Fibroblast of lung (primary cell): ENCODE measurements around the gene KIAA0586. TPM values are rescaled to one million over a fixed set of nuclear protein-coding genes. Genes with fewer than 3 reads are reported as not detected.
"Not testable (repeated sequence)": the region's sequence is repeated elsewhere in the genome, so short reads cannot be mapped to it uniquely, and the experiment has no call there.

ENCODE experiments used
- DNase-seq, 2 donors: peaks; one replicate each; pipeline versions ENCODE4 v3.0.0 to v3.0.0-alpha.2; 2010; ENCODE audit warnings: low read depth in 2 of 2
- H2AFZ ChIP-seq: 2 replicates; pipeline ENCODE4 v1.5.1; 2012; ENCODE audit warnings: low read length, control low read depth, inconsistent platforms
- H3K27ac ChIP-seq: 2 replicates; pipeline ENCODE4 v1.5.1; 2011; ENCODE audit warnings: low read length, control low read depth; ENCODE audit not compliant: insufficient read depth
- H3K27me3 ChIP-seq: 2 replicates; pipeline ENCODE4 v1.5.1; 2011; ENCODE audit warnings: mild to moderate bottlenecking, low read length; ENCODE audit not compliant: control insufficient read depth, insufficient read depth
- H3K36me3 ChIP-seq: 2 replicates; pipeline ENCODE4 v1.5.1; 2011; ENCODE audit warnings: low read length; ENCODE audit not compliant: control insufficient read depth, insufficient read depth
- H3K4me1 ChIP-seq: 2 replicates; pipeline ENCODE4 v1.5.1; 2011; ENCODE audit warnings: low read length; ENCODE audit not compliant: control insufficient read depth, insufficient read depth; ENCODE audit errors: extremely low read depth
- H3K4me2 ChIP-seq: 2 replicates; pipeline ENCODE4 v1.5.1; 2011; ENCODE audit warnings: low read length, control low read depth; ENCODE audit not compliant: insufficient read depth; ENCODE audit errors: extremely low read depth
- H3K4me3 ChIP-seq, 4 experiments: fragments of 200-600 bp in 1 of 4; sonication (generic) in 1 of 4; replicated peaks in 1 of 4; 2 replicates each; pipeline ENCODE4 v1.5.1; 2011 to 2016; ENCODE audit warnings: low read length in 4 of 4, low read depth in 3 of 4, mild to moderate bottlenecking in 3 of 4, control low read depth in 2 of 4, inconsistent platforms in 1 of 4, mixed read lengths in 1 of 4; ENCODE audit not compliant: insufficient read depth in 1 of 4; ENCODE audit errors: control extremely low read depth in 1 of 4
- H3K79me2 ChIP-seq: 2 replicates; pipeline ENCODE4 v1.5.1; 2012; ENCODE audit warnings: mild to moderate bottlenecking, low read length, inconsistent platforms; ENCODE audit not compliant: control insufficient read depth, insufficient read depth
- H3K9ac ChIP-seq: 2 replicates; pipeline ENCODE4 v1.5.1; 2011; ENCODE audit warnings: mild to moderate bottlenecking, low read length, control low read depth; ENCODE audit not compliant: insufficient read depth
- H3K9me3 ChIP-seq: 2 replicates; pipeline ENCODE4 v1.5.1; 2012; ENCODE audit warnings: low read depth, low read length; ENCODE audit not compliant: control insufficient read depth, insufficient read depth
- H4K20me1 ChIP-seq: 2 replicates; pipeline ENCODE4 v1.5.1; 2011; ENCODE audit warnings: low read length; ENCODE audit not compliant: control insufficient read depth, insufficient read depth; ENCODE audit errors: extremely low read depth
- CTCF ChIP-seq, 2 donors: IDR thresholded peaks in 1 of 2; conservative IDR thresholded peaks in 1 of 2; 1 replicate in 1 of 2; 2 replicates in 1 of 2; pipeline ENCODE4 v1.5.1; 2011 to 2012; ENCODE audit warnings: low read length in 2 of 2, control low read depth in 1 of 2, inconsistent platforms in 1 of 2, low read depth in 1 of 2, mild to moderate bottlenecking in 1 of 2
- EZH2 ChIP-seq: IDR thresholded peaks from 2 replicates; pipeline ENCODE4 v1.5.1; 2012; ENCODE audit warnings: low read length, control low read depth, mild to moderate bottlenecking; ENCODE audit errors: missing control alignments
- polyA plus RNA-seq, 2 donors: library from polyadenylated mRNA; depleted of rRNA in 1 of 2; stranded (reverse) in 1 of 2; unstranded in 1 of 2; fragments of >200 nt; gene quantifications; 2 replicates each; pipeline ENCODE4 v1.2.1, GENCODE V29; 2011 to 2012; ENCODE audit warnings: missing spikeins in 1 of 2
- total RNA-seq: library from RNA; depleted of rRNA; stranded (reverse); fragments of >200 nt; gene quantifications from 2 replicates; pipeline ENCODE4 v1.2.1, GENCODE V29; 2014

The KIAA0586 gene
- total and polyA plus RNA-seq, 2 donors (not counting 1 experiment from before 2014, with no cell fraction given): 17.8 to 18.9 TPM

DNA sequence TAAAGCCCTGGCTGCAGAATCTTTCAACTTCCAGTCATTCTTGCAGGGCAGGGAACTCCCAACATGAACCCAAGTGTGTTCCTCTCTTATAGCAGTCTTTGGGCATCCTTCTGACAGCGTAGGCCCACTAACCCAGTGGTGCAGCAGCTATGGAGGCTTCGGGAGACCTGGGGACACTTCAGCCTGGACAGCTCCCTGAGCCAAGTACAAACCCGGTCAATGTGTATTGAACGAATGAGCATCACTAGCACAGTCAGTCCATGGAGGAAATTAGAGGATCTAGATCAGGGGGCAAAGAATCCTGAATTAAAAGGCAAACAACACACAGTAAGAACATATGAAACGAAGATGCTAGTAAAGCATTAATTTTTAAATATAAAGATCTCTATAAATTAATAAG lies 41.8 kb downstream of the KIAA0586 start:
- no peaks in the 10 kb centered on the region for H4K20me1 ChIP-seq
- H3K36me3 ChIP-seq: peaks cover 6% of the 10 kb centered on the region
- H3K9me3 ChIP-seq: no peaks in the 10 kb centered on the region
- no peak overlapping the region for H3K4me3 ChIP-seq
- no peaks in the 10 kb centered on the region for H3K4me1 ChIP-seq
- no peaks in the 10 kb centered on the region for H3K79me2 ChIP-seq
- H2AFZ ChIP-seq: no peak overlapping the region
- TF ChIP-seq CTCF (conservative IDR thresholded peaks at IDR 0.05 in 1 of 2, IDR thresholded peaks at IDR 0.05 in 1 of 2; ENCODE audit: low read depth in 1 of 2, low read length in 2 of 2) (no peak), EZH2 (no peak)
- H3K4me2 ChIP-seq: no peak overlapping the region
- no peak overlapping the region for H3K27ac ChIP-seq
- no peak for DNase-seq
- no peaks in the 10 kb centered on the region for H3K27me3 ChIP-seq
- no peak overlapping the region for H3K9ac ChIP-seq

- H3K79me2 ChIP-seq: no peaks in the 10 kb centered on the region
- H3K9ac ChIP-seq: no peak overlapping the region
- no peaks in the 10 kb centered on the region for H3K4me1 ChIP-seq
- H3K36me3 ChIP-seq: peaks cover 2% of the 10 kb centered on the region
- no peaks in the 10 kb centered on the region for H3K9me3 ChIP-seq
- no peak overlapping the region for H2AFZ ChIP-seq
- TF ChIP-seq CTCF (conservative IDR thresholded peaks at IDR 0.05 in 1 of 2, IDR thresholded peaks at IDR 0.05 in 1 of 2; ENCODE audit: low read depth in 1 of 2, low read length in 2 of 2): no peak
- TF ChIP-seq EZH2: no peak
- no peaks in the 10 kb centered on the region for H4K20me1 ChIP-seq
- H3K4me3 ChIP-seq: no peak overlapping the region
- H3K4me2 ChIP-seq: no peak overlapping the region
- no peak for DNase-seq
- H3K27ac ChIP-seq: no peak overlapping the region
- no peaks in the 10 kb centered on the region for H3K27me3 ChIP-seq
Measured at GRCh38 chr14:58476320-58476719, 48.8 kb downstream of the KIAA0586 start.

GRCh38 chr14:58477653-58478052 lies 50.1 kb downstream of the KIAA0586 start:
- Histone ChIP-seq H3K79me2 (no peaks in the 10 kb centered on the region), H3K4me3 (no peak overlapping the region), H2AFZ (no peak overlapping the region), H3K27me3 (no peaks in the 10 kb centered on the region), H3K9me3 (no peaks in the 10 kb centered on the region), H4K20me1 (no peaks in the 10 kb centered on the region), H3K36me3 (peaks cover 2% of the 10 kb centered on the region), H3K9ac (no peak overlapping the region), H3K4me1 (no peaks in the 10 kb centered on the region), H3K27ac (no peak overlapping the region), H3K4me2 (no peak overlapping the region)
- no peak for DNase-seq
- TF ChIP-seq EZH2: no peak

DNA sequence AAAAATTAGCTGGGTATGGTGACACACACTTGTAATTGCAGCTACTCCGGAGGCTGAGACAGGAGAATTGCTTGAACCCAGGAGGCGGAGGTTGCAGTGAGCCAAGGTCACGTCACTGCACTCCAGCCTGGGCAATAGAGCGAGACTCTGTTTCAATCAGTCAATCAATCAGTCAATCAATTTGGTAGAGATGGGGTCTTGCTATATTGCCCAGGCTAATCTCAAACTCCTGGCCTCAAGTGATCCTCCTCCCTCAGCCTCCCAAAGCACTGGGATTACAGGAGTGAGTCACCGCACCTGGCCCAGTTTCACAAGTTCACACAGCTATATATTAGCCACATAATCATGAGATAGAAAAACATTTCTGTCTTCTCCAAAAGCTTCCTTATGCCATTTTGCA lies 50.8 kb downstream of the KIAA0586 start:
- not testable (repeated sequence) for H3K27me3 ChIP-seq, H3K4me1 ChIP-seq, H2AFZ ChIP-seq, H3K4me2 ChIP-seq, H3K36me3 ChIP-seq, H3K9ac ChIP-seq, H4K20me1 ChIP-seq, H3K4me3 ChIP-seq, H3K27ac ChIP-seq, DNase-seq, H3K9me3 ChIP-seq, H3K79me2 ChIP-seq
